Measurements from ENCODE around the gene TCF12. TPM values are rescaled to one million over a fixed set of nuclear protein-coding genes. Genes with fewer than 3 reads are reported as not detected.

TCF12 gene
- polyA plus RNA-seq, 1 donor (not counting 4 experiments of a cell fraction or from before 2014, with no cell fraction given) = 48.3 TPM

- no peak overlapping the region for H3K9ac ChIP-seq (ENCODE audit: control insufficient read depth, extremely low read depth, insufficient read depth, low read length)
- H3K36me3 ChIP-seq (ENCODE audit: control insufficient read depth in 2 of 2, extremely low read depth in 1 of 2, insufficient read depth in 2 of 2, low read length in 2 of 2) = no peaks in the 10 kb centered on the region
- no peaks in the 10 kb centered on the region for H4K20me1 ChIP-seq (ENCODE audit: control insufficient read depth, extremely low read depth, insufficient read depth, low read length)
- no peaks in the 10 kb centered on the region for H3K27me3 ChIP-seq (ENCODE audit: control insufficient read depth, extremely low read depth, insufficient read depth, low read length)
- H3K9me3 ChIP-seq (ENCODE audit: control insufficient read depth, low read depth, low read length) = no peaks in the 10 kb centered on the region
- dilution Hi-C loops (cut with MboI; ENCODE audit: extremely low pct_ligation_motif_present, low sequenced_read_pairs) = no loop called here
- no peak overlapping the region for H3K27ac ChIP-seq (ENCODE audit: control insufficient read depth, insufficient read depth, low read length)
- no peak overlapping the region for H3K4me2 ChIP-seq (ENCODE audit: control insufficient read depth, extremely low read depth, insufficient read depth, low read depth, low read length)
- H3K79me2 ChIP-seq (ENCODE audit: control insufficient read depth, insufficient read depth, low read length) = peaks cover 55% of the 10 kb centered on the region
- FAIRE-seq = no peak
- TF ChIP-seq EZH2 (IDR thresholded peaks at IDR 0.05; ENCODE audit: low read length) = no peak
- TF ChIP-seq, protein P1, sequence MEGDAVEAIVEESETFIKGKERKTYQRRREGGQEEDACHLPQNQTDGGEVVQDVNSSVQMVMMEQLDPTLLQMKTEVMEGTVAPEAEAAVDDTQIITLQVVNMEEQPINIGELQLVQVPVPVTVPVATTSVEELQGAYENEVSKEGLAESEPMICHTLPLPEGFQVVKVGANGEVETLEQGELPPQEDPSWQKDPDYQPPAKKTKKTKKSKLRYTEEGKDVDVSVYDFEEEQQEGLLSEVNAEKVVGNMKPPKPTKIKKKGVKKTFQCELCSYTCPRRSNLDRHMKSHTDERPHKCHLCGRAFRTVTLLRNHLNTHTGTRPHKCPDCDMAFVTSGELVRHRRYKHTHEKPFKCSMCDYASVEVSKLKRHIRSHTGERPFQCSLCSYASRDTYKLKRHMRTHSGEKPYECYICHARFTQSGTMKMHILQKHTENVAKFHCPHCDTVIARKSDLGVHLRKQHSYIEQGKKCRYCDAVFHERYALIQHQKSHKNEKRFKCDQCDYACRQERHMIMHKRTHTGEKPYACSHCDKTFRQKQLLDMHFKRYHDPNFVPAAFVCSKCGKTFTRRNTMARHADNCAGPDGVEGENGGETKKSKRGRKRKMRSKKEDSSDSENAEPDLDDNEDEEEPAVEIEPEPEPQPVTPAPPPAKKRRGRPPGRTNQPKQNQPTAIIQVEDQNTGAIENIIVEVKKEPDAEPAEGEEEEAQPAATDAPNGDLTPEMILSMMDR (optimal IDR thresholded peaks at IDR 0.05 in 1 of 3, IDR thresholded peaks at IDR 0.05 in 1 of 3, conservative IDR thresholded peaks at IDR 0.05 in 1 of 3; ENCODE audit: extremely low read depth in 1 of 3, insufficient read depth in 2 of 3, low read length in 3 of 3) = no peak
- no peak overlapping the region for H3K4me3 ChIP-seq (ENCODE audit: control insufficient read depth in 2 of 3, extremely low read depth in 1 of 3, insufficient read depth in 2 of 3, low read depth in 1 of 3, low read length in 3 of 3)
- H2AFZ ChIP-seq (ENCODE audit: control insufficient read depth, low read length) = no peak overlapping the region
- no peak for DNase-seq (ENCODE audit: low read depth, low spot score)
- H3K9me1 ChIP-seq (ENCODE audit: control insufficient read depth, extremely low read depth, insufficient read depth, low read length) = no peaks in the 10 kb centered on the region
- H3K4me1 ChIP-seq (ENCODE audit: control insufficient read depth, extremely low read depth, insufficient read depth, low read length) = no peaks in the 10 kb centered on the region
These were observed 113.2 kb downstream of the TCF12 start for GRCh38 chr15:57031605-57032004.

GRCh38 chr15:57032338-57032737, 113.9 kb downstream of the TCF12 start:
- H3K4me3 ChIP-seq (ENCODE audit: control insufficient read depth in 2 of 3, extremely low read depth in 1 of 3, insufficient read depth in 2 of 3, low read depth in 1 of 3, low read length in 3 of 3) = no peak overlapping the region
- TF ChIP-seq, protein P1 (optimal IDR thresholded peaks at IDR 0.05 in 1 of 3, IDR thresholded peaks at IDR 0.05 in 1 of 3, conservative IDR thresholded peaks at IDR 0.05 in 1 of 3; ENCODE audit: extremely low read depth in 1 of 3, insufficient read depth in 2 of 3, low read length in 3 of 3) = no peak
- H2AFZ ChIP-seq (ENCODE audit: control insufficient read depth, low read length) = no peak overlapping the region
- dilution Hi-C loops (cut with MboI; ENCODE audit: extremely low pct_ligation_motif_present, low sequenced_read_pairs) = no loop called here
- no peak for FAIRE-seq
- no peaks in the 10 kb centered on the region for H3K36me3 ChIP-seq (ENCODE audit: control insufficient read depth in 2 of 2, extremely low read depth in 1 of 2, insufficient read depth in 2 of 2, low read length in 2 of 2)
- DNase-seq (ENCODE audit: low read depth, low spot score) = no peak
- H3K27me3 ChIP-seq (ENCODE audit: control insufficient read depth, extremely low read depth, insufficient read depth, low read length) = no peaks in the 10 kb centered on the region
- H3K9me3 ChIP-seq (ENCODE audit: control insufficient read depth, low read depth, low read length) = no peaks in the 10 kb centered on the region
- H3K9me1 ChIP-seq (ENCODE audit: control insufficient read depth, extremely low read depth, insufficient read depth, low read length) = no peaks in the 10 kb centered on the region
- no peaks in the 10 kb centered on the region for H3K4me1 ChIP-seq (ENCODE audit: control insufficient read depth, extremely low read depth, insufficient read depth, low read length)
- H3K79me2 ChIP-seq (ENCODE audit: control insufficient read depth, insufficient read depth, low read length) = peaks cover 53% of the 10 kb centered on the region
- no peak overlapping the region for H3K9ac ChIP-seq (ENCODE audit: control insufficient read depth, extremely low read depth, insufficient read depth, low read length)
- H3K4me2 ChIP-seq (ENCODE audit: control insufficient read depth, extremely low read depth, insufficient read depth, low read depth, low read length) = no peak overlapping the region
- no peak overlapping the region for H3K27ac ChIP-seq (ENCODE audit: control insufficient read depth, insufficient read depth, low read length)
- H4K20me1 ChIP-seq (ENCODE audit: control insufficient read depth, extremely low read depth, insufficient read depth, low read length) = no peaks in the 10 kb centered on the region

All from keratinocyte (primary cell).